Testis (tissue), 3 donors: ENCODE data around the gene BEGAIN. TPM values are rescaled to one million over a fixed set of nuclear protein-coding genes. Genes with fewer than 3 reads are reported as not detected.

ENCODE experiments used
- DNase-seq: peaks from one replicate; pipeline ENCODE4 v3.0.0-alpha.2; 2019
- H3K27ac ChIP-seq, 2 donors: fragments of 200-600 bp; sonication (generic); one replicate each; pipeline ENCODE4 v1.5.1; 2019
- H3K27me3 ChIP-seq: fragments of 200-600 bp; sonication (generic); one replicate; pipeline ENCODE4 v1.5.1; 2019
- H3K36me3 ChIP-seq: fragments of 200-600 bp; sonication (generic); one replicate; pipeline ENCODE4 v1.5.1; 2017; ENCODE audit warnings: low read depth; ENCODE audit errors: missing control alignments
- H3K4me1 ChIP-seq: fragments of 200-600 bp; sonication (generic); one replicate; pipeline ENCODE4 v1.5.1; 2019
- H3K4me3 ChIP-seq, 2 donors: fragments of 200-600 bp; sonication (generic); one replicate each; pipeline ENCODE4 v1.5.1; 2017 to 2019
- H3K9me3 ChIP-seq: fragments of 200-600 bp; sonication (generic); one replicate; pipeline ENCODE4 v1.5.1; 2017
- CTCF ChIP-seq, 3 experiments: fragments of 450-650 bp in 2 of 3; fragments of 200-600 bp in 1 of 3; sonication (generic) in 1 of 3; IDR thresholded peaks; one replicate each; pipeline ENCODE4 v1.5.1; 2016 to 2019; ENCODE audit warnings: antibody characterized with exemption in 3 of 3, mild to moderate bottlenecking in 2 of 3, moderate library complexity in 1 of 3
- POLR2A ChIP-seq: fragments of 450-650 bp; IDR thresholded peaks from one replicate; pipeline ENCODE4 v1.6.1; 2017; ENCODE audit warnings: antibody characterized with exemption, mild to moderate bottlenecking, moderate library complexity
- WGBS, 2 donors: methylation state at CpG; one replicate each; pipeline ENCODE4 v1.1.5; 2018; 5-methylcytosine and 5-hydroxymethylcytosine counted together
- intact Hi-C: fragments of 100-400 bp; cut with DNase I; formaldehyde crosslinking; loops from one replicate; pipeline ENCODE4 v1.15.1; 2023; ENCODE audit warnings: low total_unique reads
- polyA plus RNA-seq: library from polyadenylated mRNA; stranded (reverse); fragments of 350-450 nt; fragmentation: Illumina TruSeq; extraction: RNeasy Lipid Tissue Mini Kit (QIAGEN cat#74804); gene quantifications from one replicate; pipeline ENCODE4 v1.2.3, GENCODE V29; 2014; ENCODE audit warnings: low read depth, low replicate concordance; ENCODE audit not compliant: insufficient read depth
- total RNA-seq, 2 donors: library from RNA; depleted of rRNA; stranded (reverse); fragments of >200 nt; gene quantifications; one replicate each; pipeline ENCODE4 v1.2.3, GENCODE V29; 2016

BEGAIN gene
- total and polyA plus RNA-seq, 3 donors from 2014 or later, result 4.5 to 7.6 (median 6.9) TPM

GRCh38 chr14:100592461-100592891, 5.3 kb upstream of the BEGAIN start:
- WGBS, 2 donors, result 90 to 93% methylated on average over 3 to 10 of the region's 10 CpGs
- Histone ChIP-seq H3K27me3 (no peaks in the 10 kb centered on the region), H3K9me3 (no peaks in the 10 kb centered on the region), H3K4me3 (no peak overlapping the region), H3K27ac (no peak overlapping the region), H3K4me1 (no peaks in the 10 kb centered on the region), H3K36me3 (no peaks in the 10 kb centered on the region)
- no peak for DNase-seq
- TF ChIP-seq CTCF (IDR thresholded peaks at IDR 0.05), result no peak
- TF ChIP-seq POLR2A, result no peak
- intact Hi-C loops, result no loop called here

- Histone ChIP-seq H3K9me3 (no peaks in the 10 kb centered on the region), H3K27ac (no peak overlapping the region), H3K27me3 (no peaks in the 10 kb centered on the region), H3K36me3 (no peaks in the 10 kb centered on the region), H3K4me3 (no peak overlapping the region), H3K4me1 (no peaks in the 10 kb centered on the region)
- WGBS, 2 donors, result 95% methylated on average over 15 to 16 of the region's 16 CpGs
- DNase-seq, result no peak
- intact Hi-C loops, result no loop called here
- TF ChIP-seq POLR2A (no peak), CTCF (IDR thresholded peaks at IDR 0.05) (no peak)
Measured at GRCh38 chr14:100591453-100592371, 4.5 kb upstream of the BEGAIN start.

- no peak overlapping the region for H3K27ac ChIP-seq
- H3K36me3 ChIP-seq, result no peaks in the 10 kb centered on the region
- H3K27me3 ChIP-seq, result no peaks in the 10 kb centered on the region
- no peaks in the 10 kb centered on the region for H3K9me3 ChIP-seq
- H3K4me3 ChIP-seq, result no peak overlapping the region
- no peaks in the 10 kb centered on the region for H3K4me1 ChIP-seq
- no peak for TF ChIP-seq CTCF (IDR thresholded peaks at IDR 0.05)
- no peak for TF ChIP-seq POLR2A
- WGBS, 2 donors, result 91 to 95% methylated on average over 12 to 14 of the region's 14 CpGs
- no peak for DNase-seq
- intact Hi-C loops, result no loop called here
Measured at GRCh38 chr14:100590726-100591452, 3.7 kb upstream of the BEGAIN start.

- Histone ChIP-seq H3K9me3 (no peaks in the 10 kb centered on the region), H3K27ac (no peak overlapping the region), H3K4me3 (no peak overlapping the region), H3K4me1 (no peaks in the 10 kb centered on the region), H3K27me3 (no peaks in the 10 kb centered on the region), H3K36me3 (no peaks in the 10 kb centered on the region)
- TF ChIP-seq POLR2A (no peak), CTCF (IDR thresholded peaks at IDR 0.05) (no peak)
- WGBS, 2 donors, result 90 to 92% methylated on average over 8 of the region's 8 CpGs
- no peak for DNase-seq
- intact Hi-C loops, result no loop called here
Measured at GRCh38 chr14:100589760-100590469, 2.7 kb upstream of the BEGAIN start.
